T-helper 22 cell (primary cell): ENCODE measurements around the gene IL22RA1.
A peak's percentile ranks its signal among the peaks of the same experiment; 100 is the strongest.

ENCODE experiments used
- DNase-seq: peaks from one replicate; pipeline ENCODE4 v3.0.0-alpha.2; 2020; ENCODE audit warnings: low read depth

The IL22RA1 gene

GRCh38 chr1:24074817-24075589 is 67.9 kb downstream of the IL22RA1 start:
- no peak for DNase-seq

- no peak for DNase-seq
These were observed 68.7 kb downstream of the IL22RA1 start for GRCh38 chr1:24074196-24074595.

GRCh38 chr1:24071941-24072340 is 71.0 kb downstream of the IL22RA1 start:
- no peak for DNase-seq

GRCh38 chr1:24070821-24071393 is 72.0 kb downstream of the IL22RA1 start:
- DNase-seq: peak; percentile 12

DNA sequence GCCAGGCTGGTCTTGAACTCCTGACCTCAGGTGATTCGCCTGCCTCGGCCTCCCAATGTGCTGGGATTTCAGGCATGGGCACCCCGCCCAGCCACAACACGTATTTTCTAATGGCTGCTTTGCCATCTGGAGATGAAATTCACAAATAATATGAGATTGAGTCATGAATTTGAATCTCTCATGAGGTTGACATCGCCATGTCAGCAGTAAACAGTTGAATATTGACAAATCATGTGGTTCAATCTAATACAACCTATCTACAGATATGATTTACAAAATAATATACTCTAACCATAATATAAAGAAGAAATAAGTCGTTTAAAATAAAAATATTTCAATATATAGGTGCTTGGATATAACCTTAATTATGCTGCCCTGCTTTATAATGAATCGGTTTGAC is 73.1 kb downstream of the IL22RA1 start:
- DNase-seq: no peak
